Endothelial cell of umbilical vein (primary cell): ENCODE data around the gene AIF1. TPM values are rescaled to one million over a fixed set of nuclear protein-coding genes. Genes with fewer than 3 reads are reported as not detected.

Source experiments
- BruUV-seq: library from RNA; stranded (reverse); fragments of 400-500 nt; replicated peaks from 2 replicates; lab custom pipeline; 2021; lab: Mats Ljungman, UMichigan
- CTCF ChIA-PET: fragments of 300-600, 350-600 bp; sonication (Branson Sonifier 250); formaldehyde crosslinking; loops from one replicate; lab custom pipeline; 2021; ENCODE audit warnings: antibody characterized with exemption, inconsistent platforms; lab: Charles Lee
- POLR2A ChIA-PET: fragments of 300-600, 350-600 bp; sonication (Branson Sonifier 250); formaldehyde crosslinking; loops from one replicate; lab custom pipeline; 2021; ENCODE audit warnings: antibody characterized with exemption, inconsistent platforms; lab: Charles Lee
- DNase-seq: peaks from one replicate; pipeline ENCODE4 v3.0.0-alpha.2; 2011; ENCODE audit warnings: low read depth, low spot score
- FAIRE-seq: peaks from 2 replicates; lab custom pipeline; 2011; peaks lifted over from hg19 to GRCh38; lab: Jason Lieb, UNC
- H2AFZ ChIP-seq: 2 replicates; pipeline ENCODE4 v1.6.0; 2012; ENCODE audit warnings: low read depth, low read length, control low read depth, inconsistent platforms
- H3K27ac ChIP-seq: 2 replicates; pipeline ENCODE4 v1.5.1; 2011; ENCODE audit warnings: low read depth, mild to moderate bottlenecking, control low read depth, low read length, moderate library complexity; ENCODE audit not compliant: insufficient read depth
- H3K27me3 ChIP-seq, 2 experiments: 2 replicates each; pipeline versions ENCODE4 v1.6.0 to v1.6.1; 2011; ENCODE audit warnings: low read length in 2 of 2, mixed read lengths in 1 of 2; ENCODE audit not compliant: control insufficient read depth in 2 of 2, insufficient read depth in 2 of 2
- H3K36me3 ChIP-seq, 2 experiments: 2 replicates in 1 of 2; 3 replicates in 1 of 2; pipeline ENCODE4 v1.5.1; 2011; ENCODE audit warnings: low read length in 2 of 2, mild to moderate bottlenecking in 1 of 2, moderate library complexity in 1 of 2; ENCODE audit not compliant: control insufficient read depth in 2 of 2, insufficient read depth in 2 of 2; ENCODE audit errors: extremely low read depth in 1 of 2
- H3K4me1 ChIP-seq: 3 replicates; pipeline ENCODE4 v1.5.1; 2011; ENCODE audit warnings: mild to moderate bottlenecking, low read length; ENCODE audit not compliant: control insufficient read depth, insufficient read depth; ENCODE audit errors: extremely low read depth
- H3K4me2 ChIP-seq: 2 replicates; pipeline ENCODE4 v1.6.1; 2011; ENCODE audit warnings: low read length, control low read depth, mixed read lengths; ENCODE audit not compliant: insufficient read depth
- H3K4me3 ChIP-seq, 3 experiments: fragments of 200-600 bp in 1 of 3; sonication (generic), shearing (Covaris generic) in 1 of 3; replicated peaks in 1 of 3; 2 replicates each; pipeline ENCODE4 v1.5.1; 2011 to 2016; ENCODE audit warnings: control low read depth in 3 of 3, low read length in 3 of 3, mild to moderate bottlenecking in 2 of 3, inconsistent platforms in 1 of 3, low read depth in 1 of 3, moderate library complexity in 1 of 3; ENCODE audit not compliant: insufficient read depth in 1 of 3
- H3K79me2 ChIP-seq: 2 replicates; pipeline ENCODE4 v1.6.0; 2012; ENCODE audit warnings: low read length, inconsistent platforms; ENCODE audit not compliant: control insufficient read depth, insufficient read depth
- H3K9ac ChIP-seq: replicated peaks from 2 replicates; pipeline ENCODE3; 2011; ENCODE audit warnings: low read length, control low read depth; ENCODE audit not compliant: insufficient read depth; ENCODE audit errors: extremely low read depth
- H3K9me1 ChIP-seq: replicated peaks from 3 replicates; pipeline ENCODE4 v1.6.0; 2011; ENCODE audit warnings: mild to moderate bottlenecking, low read length; ENCODE audit not compliant: control insufficient read depth, insufficient read depth; ENCODE audit errors: extremely low read depth
- H3K9me3 ChIP-seq: replicated peaks from 2 replicates; pipeline ENCODE4 v1.5.1; 2012; ENCODE audit warnings: low read length, inconsistent platforms; ENCODE audit not compliant: control insufficient read depth, insufficient read depth
- H4K20me1 ChIP-seq: replicated peaks from 2 replicates; pipeline ENCODE3; 2011; ENCODE audit warnings: mild to moderate bottlenecking, low read length; ENCODE audit not compliant: control insufficient read depth, insufficient read depth; ENCODE audit errors: extremely low read depth
- CTCF ChIP-seq, 2 donors: IDR thresholded peaks; 1 replicate in 1 of 2; 2 replicates in 1 of 2; pipeline ENCODE4 v1.5.1; 2011; ENCODE audit warnings: low read length in 2 of 2, mild to moderate bottlenecking in 2 of 2, moderate library complexity in 2 of 2, control low read depth in 1 of 2, inconsistent platforms in 1 of 2, low read depth in 1 of 2; ENCODE audit not compliant: insufficient read depth in 1 of 2; ENCODE audit errors: extremely low read depth in 1 of 2
- EZH2 ChIP-seq: IDR thresholded peaks from 2 replicates; pipeline ENCODE4 v1.6.1; 2012; ENCODE audit warnings: borderline replicate concordance, low read depth, mild to moderate bottlenecking, moderate library complexity, low read length, inconsistent platforms; ENCODE audit not compliant: severe bottlenecking
- FOS ChIP-seq: IDR thresholded peaks from 2 replicates; pipeline ENCODE4 v1.6.1; 2011; ENCODE audit warnings: mild to moderate bottlenecking, low read length, moderate library complexity, borderline replicate concordance; ENCODE audit not compliant: insufficient read depth
- GATA2 ChIP-seq: IDR thresholded peaks from 2 replicates; pipeline ENCODE4 v1.7.0; 2011; ENCODE audit warnings: low read depth, mild to moderate bottlenecking, moderate library complexity, mixed read lengths, low read length; ENCODE audit not compliant: insufficient read length, insufficient read depth
- JUN ChIP-seq: IDR thresholded peaks from 2 replicates; pipeline ENCODE4 v1.6.1; 2011; ENCODE audit warnings: borderline replicate concordance, low read depth; ENCODE audit not compliant: insufficient read length, insufficient read depth
- MAX ChIP-seq: IDR thresholded peaks from 2 replicates; pipeline ENCODE4 v1.6.1; 2011; ENCODE audit not compliant: insufficient read depth, insufficient read length
- MYC ChIP-seq: IDR thresholded peaks from one replicate; pipeline ENCODE4 v1.6.1; 2011; ENCODE audit warnings: mild to moderate bottlenecking, low read depth, low read length
- POLR2A ChIP-seq: IDR thresholded peaks from 2 replicates; pipeline ENCODE4 v1.6.1; 2012; ENCODE audit warnings: low read depth, mild to moderate bottlenecking, control low read depth, low read length
- POLR2AphosphoS5 ChIP-seq: IDR thresholded peaks from 2 replicates; pipeline ENCODE4 v1.6.1; 2012; ENCODE audit warnings: low read depth, mild to moderate bottlenecking, control low read depth, low read length, moderate library complexity; ENCODE audit not compliant: insufficient read depth
- dilution Hi-C: fragments of 300-500 bp; cut with MboI; formaldehyde crosslinking; loops from one replicate; pipeline ENCODE4 v1.15.0; 2019; ENCODE audit warnings: low sequenced_read_pairs; ENCODE audit not compliant: extremely low pct_ligation_motif_present
- intact Hi-C: fragments of 100-400 bp; cut with micrococcal nuclease; formaldehyde crosslinking; loops from one replicate; pipeline ENCODE4 v1.10.0; 2022
- polyA plus RNA-seq, 4 experiments: library from polyadenylated mRNA; depleted of rRNA in 3 of 4; stranded (reverse) in 3 of 4; unstranded in 1 of 4; fragments of >200 nt; gene quantifications; 2 replicates each; pipeline versions ENCODE4 v1.2.1 to v1.2.3, GENCODE V29; 2011 to 2012; ENCODE audit warnings: missing spikeins in 1 of 4
- total RNA-seq: library from RNA; stranded (reverse); gene quantifications from 2 replicates; pipeline ENCODE4 v1.2.3, GENCODE V29; 2021

The AIF1 gene
- total and polyA plus RNA-seq, 2 donors (not counting 3 experiments of a cell fraction or from before 2014, with no cell fraction given) = not detected

- Histone ChIP-seq H3K4me3 (no peak overlapping the region), H3K9ac (no peak overlapping the region), H3K27ac (no peak overlapping the region), H3K9me1 (no peaks in the 10 kb centered on the region), H3K36me3 (peaks cover 40 to 72% of the 10 kb centered on the region in 2 experiments), H3K4me2 (no peak overlapping the region), H2AFZ (no peak overlapping the region), H3K79me2 (no peaks in the 10 kb centered on the region), H3K9me3 (no peaks in the 10 kb centered on the region), H3K4me1 (no peaks in the 10 kb centered on the region), H3K27me3 (no peaks in the 10 kb centered on the region), H4K20me1 (no peaks in the 10 kb centered on the region)
- FAIRE-seq (peak; percentile 33), DNase-seq (no peak)
- dilution Hi-C loops = no loop called here
- POLR2A ChIA-PET = interaction anchor here (1.1 to 2.2 kb wide), 3 partner anchors 13 to 189 kb away, joined by 3 to 10 read pairs (median 4); partner anchors contain the start of genes BAG6, GPANK1 and HSPA1B
- CTCF ChIA-PET = interaction anchor here (1.2 to 2.5 kb wide), 7 partner anchors 12 to 191 kb away, joined by 3 to 10 read pairs (median 4); partner anchors contain the start of genes ATP6V1G2, BAG6 and GPANK1
- intact Hi-C loops = no loop called here
- TF ChIP-seq POLR2AphosphoS5 (no peak), MAX (no peak), EZH2 (no peak), JUN (no peak), GATA2 (no peak), CTCF (IDR thresholded peaks at IDR 0.05; ENCODE audit: extremely low read depth in 1 of 2, insufficient read depth in 1 of 2, low read depth in 1 of 2, low read length in 2 of 2) (no peak), MYC (no peak), FOS (no peak), POLR2A (no peak)
- no TSS peak for BruUV-seq
Observed at GRCh38 chr6:31639043-31639442, 24.0 kb downstream of the AIF1 start.
